SIG-M5 (cell line): ENCODE measurements around the gene IPO4.
"Not testable (repeated sequence)": the region's sequence is repeated elsewhere in the genome, so short reads cannot be mapped to it uniquely, and the experiment has no call there.

ENCODE experiments used
- DNase-seq: peaks from one replicate; lab custom pipeline; 2025; lab: John Stamatoyannopoulos, UW

IPO4 gene

GRCh38 chr14:24188251-24189058 lies at the start of gene IPO4:
Gene IPO4, minus strand, starts transcription at chr14:24188816. Its CDS starts 29 bp downstream, at chr14:24188787.
- DNase-seq: peak; percentile 76

GRCh38 chr14:24238123-24238522 lies 49.5 kb upstream of the IPO4 start:
- DNase-seq: no peak

GRCh38 chr14:24237463-24237955 lies 48.9 kb upstream of the IPO4 start:
- DNase-seq: no peak

- DNase-seq: no peak
Observed at GRCh38 chr14:24236689-24237462, 48.3 kb upstream of the IPO4 start.

GRCh38 chr14:24235804-24236688 lies 47.4 kb upstream of the IPO4 start:
- DNase-seq: no peak

- no peak for DNase-seq
Observed at GRCh38 chr14:24234095-24235005, 45.7 kb upstream of the IPO4 start.

- DNase-seq: no peak
Observed at GRCh38 chr14:24233538-24233866, 44.9 kb upstream of the IPO4 start.

GRCh38 chr14:24232645-24233537 lies 44.3 kb upstream of the IPO4 start, which contains the start of gene GMPR2:
Gene GMPR2, plus strand, starts transcription at chr14:24232929. Its CDS starts 325 bp downstream, at chr14:24233254.
- no peak for DNase-seq

GRCh38 chr14:24232121-24232644 lies 43.6 kb upstream of the IPO4 start, which contains the start of gene NEDD8:
Gene NEDD8, minus strand, starts transcription at chr14:24232367. Its CDS starts 100 bp downstream, at chr14:24232267.
- peak; percentile 83 for DNase-seq

- no peak for DNase-seq
Observed at GRCh38 chr14:24231263-24232120, 42.9 kb upstream of the IPO4 start.

- DNase-seq: no peak
Observed at GRCh38 chr14:24228902-24229301, 40.3 kb upstream of the IPO4 start.

- DNase-seq: no peak
Observed at GRCh38 chr14:24226473-24226872, 37.9 kb upstream of the IPO4 start.

- no peak for DNase-seq
Observed at GRCh38 chr14:24224618-24225071, 36.0 kb upstream of the IPO4 start.

GRCh38 chr14:24222987-24223386 lies 34.4 kb upstream of the IPO4 start:
- DNase-seq: not testable (repeated sequence)

- no peak for DNase-seq
Observed at GRCh38 chr14:24219521-24219920, 30.9 kb upstream of the IPO4 start.

GRCh38 chr14:24219080-24219479 lies 30.5 kb upstream of the IPO4 start:
- no peak for DNase-seq

- not testable (repeated sequence) for DNase-seq
Observed at GRCh38 chr14:24216876-24217275, 28.3 kb upstream of the IPO4 start.

GRCh38 chr14:24216345-24216699 lies 27.7 kb upstream of the IPO4 start:
- no peak for DNase-seq
